Raji (cell line): ENCODE data around the gene ZCWPW1.
A peak's percentile ranks its signal among the peaks of the same experiment; 100 is the strongest.

Experiments
- POLR2A ChIP-seq: IDR thresholded peaks from 2 replicates; pipeline ENCODE4 v1.6.1; 2011; ENCODE audit warnings: low read depth, low read length, control low read depth; ENCODE audit not compliant: insufficient read depth

ZCWPW1 gene, protein sequence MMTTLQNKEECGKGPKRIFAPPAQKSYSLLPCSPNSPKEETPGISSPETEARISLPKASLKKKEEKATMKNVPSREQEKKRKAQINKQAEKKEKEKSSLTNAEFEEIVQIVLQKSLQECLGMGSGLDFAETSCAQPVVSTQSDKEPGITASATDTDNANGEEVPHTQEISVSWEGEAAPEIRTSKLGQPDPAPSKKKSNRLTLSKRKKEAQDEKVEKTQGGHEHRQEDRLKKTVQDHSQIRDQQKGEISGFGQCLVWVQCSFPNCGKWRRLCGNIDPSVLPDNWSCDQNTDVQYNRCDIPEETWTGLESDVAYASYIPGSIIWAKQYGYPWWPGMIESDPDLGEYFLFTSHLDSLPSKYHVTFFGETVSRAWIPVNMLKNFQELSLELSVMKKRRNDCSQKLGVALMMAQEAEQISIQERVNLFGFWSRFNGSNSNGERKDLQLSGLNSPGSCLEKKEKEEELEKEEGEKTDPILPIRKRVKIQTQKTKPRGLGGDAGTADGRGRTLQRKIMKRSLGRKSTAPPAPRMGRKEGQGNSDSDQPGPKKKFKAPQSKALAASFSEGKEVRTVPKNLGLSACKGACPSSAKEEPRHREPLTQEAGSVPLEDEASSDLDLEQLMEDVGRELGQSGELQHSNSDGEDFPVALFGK

DNA sequence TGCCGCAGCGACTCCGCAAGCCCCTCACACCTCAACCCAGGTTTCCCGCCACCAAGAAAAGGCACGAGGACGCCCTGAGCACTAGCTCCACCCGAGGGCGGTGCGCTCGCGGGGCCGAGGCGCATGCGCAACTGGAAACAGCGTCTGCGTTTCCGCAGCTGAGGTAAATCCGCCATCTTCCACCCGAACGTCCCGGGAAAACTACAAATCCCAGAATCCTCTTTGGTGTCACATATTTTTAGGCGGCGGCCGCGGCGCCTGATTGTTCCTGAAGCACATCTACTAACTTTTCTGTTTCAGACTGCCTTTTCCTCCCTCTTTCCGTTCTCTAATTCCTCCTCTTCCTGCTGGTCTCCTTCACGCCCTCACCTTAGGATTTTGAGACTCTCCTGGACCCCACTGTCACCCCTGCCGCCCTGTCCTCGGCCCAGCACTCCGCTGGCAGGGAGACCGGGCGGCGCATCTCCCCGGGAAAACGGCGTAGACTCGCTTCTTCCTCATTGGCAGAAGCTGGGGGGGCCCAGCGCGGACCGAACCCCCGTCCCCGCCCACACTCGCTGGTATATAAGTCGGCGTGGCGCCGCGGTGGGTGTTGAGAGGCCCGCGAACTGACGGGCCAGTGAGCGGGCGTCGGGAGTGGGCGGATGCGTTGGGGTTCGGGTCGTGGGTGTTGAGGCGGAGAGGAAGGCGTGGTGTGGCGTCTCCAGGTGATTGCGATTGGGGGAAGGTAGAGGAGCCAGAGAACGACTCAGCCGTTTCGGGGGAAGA lies at the start of gene ZCWPW1:
ZCWPW1 (minus strand) TSS at position 505 of the 768 bp plus-strand sequence. CDS start 8,054 bp downstream, outside the sequence.
- TF ChIP-seq POLR2A, result peak; percentile 96

DNA sequence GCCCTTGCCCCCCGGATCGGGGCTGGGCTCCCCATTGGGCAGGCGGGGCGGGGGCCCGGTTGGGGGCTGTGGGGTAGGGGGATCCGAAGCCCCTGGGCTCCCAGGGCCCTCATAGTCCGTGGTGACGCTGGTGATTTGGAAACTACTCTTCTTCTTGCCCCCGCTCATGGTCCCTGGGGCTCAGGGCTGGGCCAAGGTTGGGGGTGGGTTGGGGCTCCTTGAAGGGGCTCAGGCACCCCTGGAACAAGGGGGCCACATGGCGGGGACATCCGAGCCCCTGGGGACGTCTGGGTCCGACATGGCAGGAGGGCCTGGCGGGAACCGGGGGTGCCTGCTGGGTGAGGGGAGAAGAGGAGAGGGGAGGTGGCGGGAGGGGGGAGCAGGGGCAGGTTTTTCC lies 49.4 kb upstream of the ZCWPW1 start:
- no peak for TF ChIP-seq POLR2A

DNA sequence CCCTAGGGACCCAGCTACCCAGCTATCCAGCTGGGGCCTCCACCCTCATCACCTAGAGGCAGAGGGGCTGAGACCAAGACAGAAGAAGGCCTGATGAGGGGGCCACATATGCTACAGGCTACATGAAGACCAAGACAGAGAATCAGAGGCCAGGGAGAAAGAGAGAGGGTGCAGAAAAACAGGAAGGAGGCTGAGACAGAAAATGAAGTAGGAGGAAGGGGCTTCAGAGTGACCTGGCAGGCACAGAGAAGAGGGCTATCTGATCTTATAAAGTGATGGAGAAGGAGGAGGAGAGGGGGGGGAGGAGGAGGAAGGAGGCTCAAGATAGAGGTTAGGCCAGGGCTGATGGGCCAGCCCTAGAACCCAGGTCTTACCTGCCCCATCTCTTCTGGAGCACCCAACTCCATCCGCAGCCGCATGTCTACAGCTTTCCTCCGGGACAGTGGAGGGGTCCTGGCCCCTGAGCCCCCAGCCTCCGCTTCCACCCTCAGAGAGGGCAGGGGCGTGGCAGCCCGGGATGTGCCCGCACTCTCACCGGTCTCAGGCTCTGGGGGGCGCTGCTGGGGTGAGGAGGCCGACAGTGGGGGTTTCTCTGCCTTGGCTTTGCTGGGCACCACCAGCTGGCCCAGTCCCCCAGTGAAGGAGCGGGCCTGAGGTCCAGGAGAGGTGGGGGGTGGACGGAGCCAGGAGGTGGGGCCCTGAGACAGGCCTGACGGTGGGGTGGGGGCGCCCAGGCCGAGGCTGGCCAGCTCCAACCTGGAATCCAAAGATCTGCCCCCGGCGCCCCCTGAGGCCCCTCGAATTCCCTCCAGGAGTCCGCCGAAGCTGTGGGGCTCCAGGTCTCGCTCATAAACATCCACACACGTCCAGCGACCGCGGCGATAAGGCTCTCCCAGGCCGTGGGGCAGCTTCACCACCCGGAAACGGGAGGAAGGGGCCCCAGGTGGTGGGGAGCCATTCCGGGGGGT lies 48.7 kb upstream of the ZCWPW1 start:
- TF ChIP-seq POLR2A, result no peak

DNA sequence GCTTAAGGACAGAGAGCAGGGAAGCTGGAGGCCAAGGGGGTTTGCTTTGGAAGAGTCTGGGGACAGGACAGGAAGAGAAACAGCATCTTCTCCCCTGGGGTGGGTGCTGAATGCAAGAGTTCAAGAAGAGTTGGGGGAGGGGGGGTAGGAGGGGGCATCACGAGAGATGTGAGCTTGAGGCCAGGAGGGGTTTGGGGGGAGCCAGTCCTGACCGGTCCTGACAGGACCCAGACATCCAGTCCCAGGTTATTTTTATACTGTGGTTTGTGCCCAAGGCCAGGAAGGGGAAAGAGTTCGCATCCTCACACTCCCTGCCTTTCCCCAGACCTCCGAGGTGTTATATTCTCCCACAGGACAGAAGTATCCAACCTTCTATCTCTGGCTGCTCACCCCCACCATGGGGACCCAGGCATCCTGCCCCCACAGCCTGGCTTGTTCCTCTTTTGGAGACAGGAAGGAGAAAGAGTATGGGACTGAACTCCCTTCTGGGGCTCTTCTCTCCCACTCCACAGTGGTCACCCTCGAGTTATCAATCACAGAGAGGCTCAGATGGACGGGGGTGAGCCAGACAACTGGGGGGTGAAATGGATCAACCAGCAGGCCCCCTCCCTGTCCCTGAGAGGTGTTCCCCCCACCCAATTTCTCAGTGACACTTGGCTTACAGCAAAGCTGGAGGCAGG lies 47.7 kb upstream of the ZCWPW1 start:
- TF ChIP-seq POLR2A, result no peak

DNA sequence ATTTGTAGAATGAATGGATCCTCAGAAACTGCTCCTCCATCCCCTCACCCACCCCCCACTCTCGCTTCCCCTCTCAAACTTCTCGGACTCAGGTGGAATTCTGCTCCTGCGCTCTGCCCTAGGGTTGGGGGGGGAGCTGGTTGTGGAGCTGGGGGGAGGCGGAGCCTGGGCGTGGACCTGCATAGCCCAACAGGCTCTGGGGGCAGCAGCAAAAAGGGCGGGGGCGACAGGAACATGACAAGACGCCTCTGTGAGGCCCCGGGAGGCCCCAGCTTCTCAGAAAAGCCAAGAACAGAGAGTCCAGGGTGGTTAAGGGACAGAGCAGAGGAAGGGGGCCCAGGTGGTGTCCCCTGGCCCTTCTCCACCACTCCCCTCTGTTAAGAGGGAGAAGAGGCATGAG lies 47.0 kb upstream of the ZCWPW1 start:
- TF ChIP-seq POLR2A, result no peak

DNA sequence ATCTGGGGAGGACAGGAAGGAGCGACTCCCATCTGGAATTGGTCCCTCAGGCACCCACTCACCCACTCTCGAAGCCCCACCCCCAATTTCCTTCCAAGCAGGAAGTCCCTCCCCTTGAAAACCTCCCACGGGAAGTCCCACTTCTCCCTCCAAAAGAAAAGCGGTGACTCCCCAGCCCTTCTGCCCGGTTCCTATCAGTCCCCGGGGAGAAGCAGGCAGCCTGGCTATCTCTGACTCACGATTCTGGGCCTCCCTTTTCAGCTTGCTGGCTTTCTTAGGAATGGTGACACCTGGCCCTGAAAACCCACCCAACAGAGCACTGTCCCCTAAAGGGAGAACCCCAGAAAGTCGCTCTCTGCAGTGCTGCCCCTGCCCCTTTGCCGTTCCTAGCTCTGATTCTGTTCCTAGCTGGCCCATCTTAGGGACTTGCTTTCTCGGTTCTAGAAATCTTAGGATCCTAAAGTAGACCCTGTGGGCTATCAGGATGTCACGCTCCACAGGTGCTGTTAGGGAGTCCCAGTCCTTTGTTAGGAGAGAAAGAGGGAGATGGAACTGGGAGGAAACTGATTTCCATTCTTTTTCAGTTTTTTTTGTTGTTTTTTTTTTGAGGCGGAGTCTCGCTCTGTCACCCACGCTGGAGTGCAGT lies 44.5 kb upstream of the ZCWPW1 start:
- TF ChIP-seq POLR2A, result no peak

DNA sequence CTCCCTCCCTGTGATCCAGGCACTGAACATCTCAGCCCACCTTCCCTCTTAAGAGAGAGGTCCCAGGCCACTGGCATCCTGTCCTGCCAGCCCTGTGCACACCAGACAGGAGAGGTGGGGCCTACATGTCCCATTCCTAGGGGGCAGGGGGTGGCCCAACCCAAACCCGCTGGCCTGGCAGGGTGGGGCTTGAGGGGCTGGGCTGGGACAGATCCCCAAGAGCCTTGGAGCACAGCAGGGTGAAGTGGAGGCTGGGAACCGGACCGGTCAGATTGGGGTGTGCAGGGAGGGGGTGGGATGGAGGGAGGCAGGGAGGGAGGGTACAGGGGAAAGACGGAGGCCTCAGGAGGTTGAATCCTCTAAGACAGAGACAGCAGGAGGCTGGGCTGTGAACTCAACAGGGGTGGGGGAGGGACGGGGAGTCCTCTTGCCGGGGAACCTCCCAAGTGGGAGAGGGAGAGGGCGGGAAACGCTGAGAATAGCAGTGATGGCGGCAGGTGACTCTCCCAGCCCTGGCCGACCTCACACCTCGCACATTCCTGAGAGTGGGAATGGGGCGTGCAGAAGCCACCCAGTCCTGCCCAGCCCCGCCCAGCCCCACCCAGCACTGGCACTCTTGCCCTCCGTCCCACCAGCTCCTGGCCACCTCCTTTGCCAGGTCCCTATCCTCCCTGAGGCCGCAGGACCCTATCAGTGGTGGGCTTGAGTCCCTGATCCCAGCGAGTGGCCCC lies 43.8 kb upstream of the ZCWPW1 start:
- TF ChIP-seq POLR2A, result no peak

DNA sequence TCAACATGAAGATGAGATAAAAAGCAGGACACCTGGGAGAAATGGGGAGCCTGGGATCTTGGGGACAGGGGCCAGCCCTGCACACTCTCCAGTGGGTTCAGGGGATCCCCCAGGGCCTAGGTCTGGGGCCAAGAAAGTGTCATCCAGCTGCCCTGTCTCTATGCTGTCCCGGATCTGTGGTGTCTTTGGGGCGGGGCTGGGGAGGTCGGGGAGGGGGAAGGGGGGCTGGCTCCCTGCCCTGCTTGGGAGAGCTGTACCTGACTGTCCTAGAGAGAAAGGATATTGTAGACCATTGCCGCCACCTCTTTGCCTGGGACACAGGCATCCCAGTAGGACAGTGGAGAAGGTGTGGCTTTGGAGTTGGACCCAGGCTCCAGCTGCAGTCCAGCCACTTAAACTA lies 42.5 kb upstream of the ZCWPW1 start:
- TF ChIP-seq POLR2A, result no peak

DNA sequence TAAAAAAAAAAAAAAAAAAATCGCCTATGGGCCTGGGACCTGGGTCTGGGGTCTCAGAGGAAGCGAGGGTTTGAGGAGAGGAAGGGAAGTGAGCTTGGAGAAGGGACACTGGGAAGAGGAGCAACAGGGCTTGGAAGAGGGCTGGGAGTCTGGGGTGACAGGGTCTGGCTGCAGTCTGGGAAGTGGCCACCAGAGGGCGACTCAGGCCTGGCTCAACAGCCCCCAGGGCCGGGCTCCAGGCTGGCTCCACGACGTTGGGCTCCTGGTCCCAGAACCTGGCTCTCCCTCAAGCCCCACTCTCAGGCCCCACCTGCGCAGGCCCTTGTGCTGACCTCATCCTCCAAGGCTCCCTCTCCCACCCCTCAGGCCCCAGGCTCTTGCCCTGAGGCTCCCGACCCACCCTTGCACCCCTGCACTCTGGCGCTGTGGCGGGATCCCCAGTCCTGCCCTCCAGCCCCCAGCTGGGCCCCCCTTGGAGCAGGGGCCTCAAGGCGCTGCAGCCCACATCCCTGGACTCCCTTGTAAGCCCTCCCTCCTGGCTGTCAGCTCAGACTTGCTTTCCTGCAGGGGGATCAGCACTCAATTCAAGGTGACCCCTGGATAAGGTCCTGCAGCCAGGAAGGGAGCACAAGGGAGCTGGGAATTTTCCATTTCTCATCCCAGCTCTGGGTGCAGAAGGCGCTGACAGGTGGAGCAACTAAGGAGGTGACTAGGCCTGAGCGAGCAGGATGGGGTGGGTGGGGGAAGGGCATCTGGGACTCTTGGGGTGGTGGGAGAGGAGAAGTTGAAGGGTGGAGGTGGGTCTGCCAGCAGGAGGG lies 40.9 kb upstream of the ZCWPW1 start:
- TF ChIP-seq POLR2A, result no peak

DNA sequence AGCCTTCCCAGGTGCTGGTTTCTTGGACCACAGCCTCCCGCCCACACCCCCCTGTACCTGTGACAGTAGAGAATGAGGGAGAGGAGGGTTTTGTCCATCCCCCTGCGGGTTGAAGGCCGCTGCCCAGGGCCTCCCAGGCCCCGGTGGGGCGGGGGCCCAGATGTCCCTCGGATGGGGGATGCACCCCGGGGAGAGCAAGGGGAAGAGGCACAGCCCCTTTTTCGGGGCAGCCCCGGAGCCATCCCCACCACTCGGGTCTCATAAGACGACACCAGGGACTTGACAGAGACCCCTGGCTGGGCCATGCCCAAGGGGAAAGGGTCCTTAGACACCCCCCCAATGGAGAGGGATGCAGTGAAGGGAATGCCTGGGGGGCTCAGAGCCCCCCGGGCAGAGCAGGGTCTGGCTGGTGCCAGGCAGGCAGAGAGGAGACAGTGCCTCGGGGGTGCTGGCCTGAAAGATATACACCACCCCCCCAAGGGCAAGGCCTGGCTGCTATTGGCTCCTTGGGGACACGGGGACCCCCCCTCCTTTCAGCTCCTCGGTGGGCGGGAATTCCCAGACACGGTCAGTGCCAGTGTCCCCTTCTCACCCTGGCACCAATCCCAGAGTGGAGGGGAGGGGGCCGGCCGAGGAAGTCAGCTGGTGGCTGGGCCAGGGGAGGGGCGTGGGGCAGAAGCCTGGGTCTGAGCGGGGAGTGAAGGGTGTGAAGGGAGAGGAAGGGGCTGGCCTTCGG lies 39.3 kb upstream of the ZCWPW1 start:
- no peak for TF ChIP-seq POLR2A
